HepG2 (cell line): ENCODE data around the gene CD320. TPM values are rescaled to one million over a fixed set of nuclear protein-coding genes. Genes with fewer than 3 reads are reported as not detected.

Experiments
- E2F1 ChIP-seq: sonication (generic); formaldehyde crosslinking; IDR thresholded peaks from 2 replicates; pipeline ENCODE4 v1.5.0; 2020; ENCODE audit warnings: missing genetic modification reagents
- GABPA ChIP-seq, 2 experiments: IDR thresholded peaks; 2 replicates each; pipeline ENCODE4 v1.6.1; 2011 to 2016; ENCODE audit warnings: low read depth in 2 of 2, low read length in 1 of 2, missing biosample characterization in 1 of 2, missing genetic modification characterization in 1 of 2
- KLF11 ChIP-seq: IDR thresholded peaks from 2 replicates; pipeline ENCODE4 v1.6.1; 2016; ENCODE audit warnings: missing compliant biosample characterization
- MAF1 ChIP-seq: sonication (generic); formaldehyde crosslinking; IDR thresholded peaks from 2 replicates; pipeline ENCODE4 v1.5.0; 2020; ENCODE audit warnings: missing genetic modification reagents, borderline replicate concordance
- MAFF ChIP-seq: IDR thresholded peaks from 2 replicates; pipeline ENCODE4 v1.6.1; 2011; ENCODE audit warnings: low read depth, low read length, improper control_type of control experiment
- MXD3 ChIP-seq: IDR thresholded peaks from 2 replicates; pipeline ENCODE4 v1.6.1; 2016; ENCODE audit warnings: mild to moderate bottlenecking, missing biosample characterization, missing genetic modification reagents
- SKIL ChIP-seq: sonication (generic); formaldehyde crosslinking; IDR thresholded peaks from 2 replicates; pipeline ENCODE4 v1.8.0; 2022; ENCODE audit warnings: missing genetic modification reagents, mild to moderate bottlenecking, moderate library complexity, borderline replicate concordance
- XRCC5 ChIP-seq: fragments of 200-400 bp; formaldehyde crosslinking; optimal IDR thresholded peaks from 2 replicates; pipeline ENCODE3; 2017; ENCODE audit warnings: mild to moderate bottlenecking, low read length
- ZFP82 ChIP-seq: sonication (generic); formaldehyde crosslinking; IDR thresholded peaks from 2 replicates; pipeline ENCODE4 v1.5.1; 2020; ENCODE audit warnings: mild to moderate bottlenecking, missing genetic modification reagents, borderline replicate concordance
- ZNF142 ChIP-seq: sonication (generic); formaldehyde crosslinking; IDR thresholded peaks from 2 replicates; pipeline ENCODE4 v1.4.0; 2020; ENCODE audit warnings: missing genetic modification reagents
- ZNF18 ChIP-seq: sonication (generic); formaldehyde crosslinking; IDR thresholded peaks from 2 replicates; pipeline ENCODE4 v1.8.0; 2022; ENCODE audit warnings: mild to moderate bottlenecking, missing genetic modification reagents; ENCODE audit not compliant: insufficient replicate concordance
- ZNF253 ChIP-seq: sonication (generic); formaldehyde crosslinking; IDR thresholded peaks from 2 replicates; pipeline ENCODE4 v1.8.0; 2022; ENCODE audit warnings: mild to moderate bottlenecking, missing genetic modification reagents, borderline replicate concordance
- ZNF367 ChIP-seq: sonication (generic); formaldehyde crosslinking; IDR thresholded peaks from 2 replicates; pipeline ENCODE4 v1.4.0; 2020; ENCODE audit warnings: missing genetic modification reagents, borderline replicate concordance
- ZNF484 ChIP-seq: sonication (generic); formaldehyde crosslinking; IDR thresholded peaks from 2 replicates; pipeline ENCODE4 v1.5.1; 2020; ENCODE audit warnings: mild to moderate bottlenecking, low read depth, missing genetic modification reagents, borderline replicate concordance
- ZNF605 ChIP-seq: sonication (generic); formaldehyde crosslinking; IDR thresholded peaks from 2 replicates; pipeline ENCODE4 v1.8.0; 2022; ENCODE audit warnings: mild to moderate bottlenecking, missing genetic modification reagents
- ZNF781 ChIP-seq: sonication (generic); formaldehyde crosslinking; IDR thresholded peaks from 2 replicates; pipeline ENCODE4 v1.5.1; 2020; ENCODE audit warnings: borderline replicate concordance, mild to moderate bottlenecking, missing genetic modification reagents; ENCODE audit errors: not compliant biosample characterization
- ZSCAN12 ChIP-seq: sonication (generic); formaldehyde crosslinking; IDR thresholded peaks from 2 replicates; pipeline ENCODE4 v1.9.0; 2021; ENCODE audit warnings: mild to moderate bottlenecking, missing genetic modification reagents
- polyA plus RNA-seq, 8 experiments: library from polyadenylated mRNA; depleted of rRNA in 3 of 8; stranded (reverse) in 7 of 8; unstranded in 1 of 8; fragments of >200 nt; fragmentation: Illumina TruSeq in 4 of 8; extraction: Trizol in 4 of 8; gene quantifications; 2 replicates each; pipeline versions ENCODE4 v1.2.1 to v1.2.3, GENCODE V29; 2011 to 2016; ENCODE audit warnings: low read depth in 4 of 8, missing spikeins in 1 of 8, mixed read lengths in 1 of 8; ENCODE audit not compliant: insufficient read depth in 1 of 8
- total RNA-seq, 5 experiments: library from RNA; depleted of rRNA; stranded (reverse); fragments of >200 nt; fragmentation: Illumina TruSeq; extraction: Trizol; gene quantifications; 2 replicates each; pipeline ENCODE4 v1.2.3, GENCODE V29; 2016; ENCODE audit warnings: low read depth in 1 of 5

CD320 gene
- total and polyA plus RNA-seq, 2 of the 13 experiments (the other 11 are each of a cell fraction or from before 2014, with no cell fraction given), result 83.1 to 99.9 TPM

GRCh38 chr19:8355631-8356402, 47.7 kb upstream of the CD320 start (continued):
- TF ChIP-seq ZNF18 (CRISPR knock-in tag) (no peak), XRCC5 (peak; percentile 52), MAFF (no peak), KLF11 (CRISPR knock-in tag) (no peak), E2F1 (no peak), MXD3 (CRISPR knock-in tag) (no peak), GABPA (IDR thresholded peaks at IDR 0.05; ENCODE audit: low read depth, low read length) (no peak), GABPA (CRISPR knock-in tag; IDR thresholded peaks at IDR 0.05; ENCODE audit: low read depth) (peak; percentile 48), ZNF367 (CRISPR knock-in tag) (no peak), ZNF253 (CRISPR knock-in tag) (no peak), MAF1 (CRISPR knock-in tag) (no peak), ZNF142 (CRISPR knock-in tag) (no peak), ZNF605 (CRISPR knock-in tag) (no peak), ZNF484 (CRISPR knock-in tag) (no peak), ZNF781 (CRISPR knock-in tag) (no peak), ZSCAN12 (no peak), ZFP82 (CRISPR knock-in tag) (no peak), SKIL (CRISPR knock-in tag) (peak; percentile 71; the same call in 1 of the 2 replicates)
